Ishikawa (cell line): Measurements from ENCODE around the gene OR4D1.

Experiments
- CEBPB ChIP-seq: IDR thresholded peaks from 2 replicates; pipeline ENCODE4 v1.6.1; 2012
- CREB1 ChIP-seq: IDR thresholded peaks from 2 replicates; pipeline ENCODE4 v1.6.1; 2012; ENCODE audit warnings: low read depth
- EGR1 ChIP-seq: IDR thresholded peaks from 2 replicates; pipeline ENCODE4 v1.6.1; 2012
- EP300 ChIP-seq: IDR thresholded peaks from 2 replicates; pipeline ENCODE4 v1.6.1; 2012; ENCODE audit warnings: borderline replicate concordance
- FOXM1 ChIP-seq: IDR thresholded peaks from 2 replicates; pipeline ENCODE4 v1.6.1; 2012; ENCODE audit warnings: low read depth, borderline replicate concordance
- NFIC ChIP-seq: IDR thresholded peaks from 2 replicates; pipeline ENCODE4 v1.6.1; 2012
- RAD21 ChIP-seq: IDR thresholded peaks from 2 replicates; pipeline ENCODE4 v1.6.1; 2012; ENCODE audit warnings: low read depth
- TAF1 ChIP-seq: IDR thresholded peaks from 2 replicates; pipeline ENCODE4 v1.6.1; 2012; ENCODE audit warnings: low read depth, mild to moderate bottlenecking
- TCF12 ChIP-seq: IDR thresholded peaks from 2 replicates; pipeline ENCODE4 v1.6.1; 2012; ENCODE audit warnings: low read depth
- TEAD4 ChIP-seq: IDR thresholded peaks from 2 replicates; pipeline ENCODE4 v1.6.1; 2012
- YY1 ChIP-seq: IDR thresholded peaks from 2 replicates; pipeline ENCODE4 v1.6.1; 2012; ENCODE audit warnings: low read depth
- ZBTB7A ChIP-seq: IDR thresholded peaks from 2 replicates; pipeline ENCODE4 v1.6.1; 2012; ENCODE audit warnings: low read depth
- TF ChIP-seq, protein P1 (sequence below): IDR thresholded peaks from 2 replicates; pipeline ENCODE4 v1.6.1; 2012
- TF ChIP-seq, protein P2 (sequence below): IDR thresholded peaks from 2 replicates; pipeline ENCODE4 v1.6.1; 2012; ENCODE audit warnings: low read depth, mild to moderate bottlenecking
- TF ChIP-seq, protein P3 (sequence below): IDR thresholded peaks from 2 replicates; pipeline ENCODE4 v1.6.1; 2012

Gene OR4D1

DNA sequence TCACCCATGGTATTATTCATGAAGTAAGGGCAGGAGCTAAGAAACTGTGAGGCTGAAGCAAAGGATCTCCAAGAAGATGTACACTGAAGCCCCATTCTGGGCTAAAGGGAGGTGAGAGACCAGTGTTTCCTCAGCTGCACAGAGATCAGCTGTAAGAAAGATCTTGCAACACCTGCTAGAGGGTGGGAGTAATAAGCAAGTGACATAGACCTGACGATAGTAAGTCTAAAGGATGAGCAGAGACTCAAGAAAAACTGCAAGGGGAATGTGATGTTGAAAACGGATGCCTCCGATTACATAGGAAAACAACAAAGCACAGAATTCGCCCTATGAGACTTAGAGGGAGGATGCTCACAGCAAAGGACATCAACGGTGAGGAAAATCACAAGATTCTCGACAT, 18.5 kb downstream of the OR4D1 start, which contains the start of gene OR4D2:
OR4D2 (plus strand) TSS at position 301 of the 400 bp plus-strand sequence. CDS start 2,674 bp downstream, outside the sequence.
- no peak for TF ChIP-seq EP300
- TF ChIP-seq ZBTB7A = no peak
- no peak for TF ChIP-seq NFIC
- TF ChIP-seq, protein P1, sequence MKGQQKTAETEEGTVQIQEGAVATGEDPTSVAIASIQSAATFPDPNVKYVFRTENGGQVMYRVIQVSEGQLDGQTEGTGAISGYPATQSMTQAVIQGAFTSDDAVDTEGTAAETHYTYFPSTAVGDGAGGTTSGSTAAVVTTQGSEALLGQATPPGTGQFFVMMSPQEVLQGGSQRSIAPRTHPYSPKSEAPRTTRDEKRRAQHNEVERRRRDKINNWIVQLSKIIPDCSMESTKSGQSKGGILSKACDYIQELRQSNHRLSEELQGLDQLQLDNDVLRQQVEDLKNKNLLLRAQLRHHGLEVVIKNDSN = no peak
- TF ChIP-seq TAF1 = no peak
- TF ChIP-seq EGR1 = no peak
- no peak for TF ChIP-seq TEAD4
- no peak for TF ChIP-seq FOXM1

DNA sequence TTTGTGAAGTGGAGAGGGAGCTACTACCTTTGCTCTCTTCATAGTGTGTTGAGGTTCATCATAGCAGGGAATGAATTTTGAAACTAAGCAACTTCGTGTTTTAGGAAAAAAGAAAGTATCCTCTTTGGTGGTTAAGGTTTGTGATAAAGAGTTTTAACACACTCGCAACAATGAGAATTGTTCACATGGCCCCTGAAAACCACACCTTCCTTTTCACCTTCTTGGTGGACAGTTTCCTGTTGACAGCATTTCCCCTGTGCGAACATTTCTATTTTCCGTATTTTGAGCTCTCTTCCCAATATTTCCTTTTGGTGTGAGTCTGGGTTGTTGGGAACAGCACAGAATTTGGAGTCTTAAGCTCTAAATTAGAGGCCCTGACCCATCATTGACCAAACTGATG, 22.4 kb downstream of the OR4D1 start:
- TF ChIP-seq ZBTB7A (no peak), TAF1 (no peak), NFIC (no peak), TCF12 (no peak), RAD21 (no peak), CEBPB (no peak), EP300 (no peak), TEAD4 (no peak), FOXM1 (no peak), YY1 (no peak), EGR1 (no peak), CREB1 (no peak)
- TF ChIP-seq, protein P2, sequence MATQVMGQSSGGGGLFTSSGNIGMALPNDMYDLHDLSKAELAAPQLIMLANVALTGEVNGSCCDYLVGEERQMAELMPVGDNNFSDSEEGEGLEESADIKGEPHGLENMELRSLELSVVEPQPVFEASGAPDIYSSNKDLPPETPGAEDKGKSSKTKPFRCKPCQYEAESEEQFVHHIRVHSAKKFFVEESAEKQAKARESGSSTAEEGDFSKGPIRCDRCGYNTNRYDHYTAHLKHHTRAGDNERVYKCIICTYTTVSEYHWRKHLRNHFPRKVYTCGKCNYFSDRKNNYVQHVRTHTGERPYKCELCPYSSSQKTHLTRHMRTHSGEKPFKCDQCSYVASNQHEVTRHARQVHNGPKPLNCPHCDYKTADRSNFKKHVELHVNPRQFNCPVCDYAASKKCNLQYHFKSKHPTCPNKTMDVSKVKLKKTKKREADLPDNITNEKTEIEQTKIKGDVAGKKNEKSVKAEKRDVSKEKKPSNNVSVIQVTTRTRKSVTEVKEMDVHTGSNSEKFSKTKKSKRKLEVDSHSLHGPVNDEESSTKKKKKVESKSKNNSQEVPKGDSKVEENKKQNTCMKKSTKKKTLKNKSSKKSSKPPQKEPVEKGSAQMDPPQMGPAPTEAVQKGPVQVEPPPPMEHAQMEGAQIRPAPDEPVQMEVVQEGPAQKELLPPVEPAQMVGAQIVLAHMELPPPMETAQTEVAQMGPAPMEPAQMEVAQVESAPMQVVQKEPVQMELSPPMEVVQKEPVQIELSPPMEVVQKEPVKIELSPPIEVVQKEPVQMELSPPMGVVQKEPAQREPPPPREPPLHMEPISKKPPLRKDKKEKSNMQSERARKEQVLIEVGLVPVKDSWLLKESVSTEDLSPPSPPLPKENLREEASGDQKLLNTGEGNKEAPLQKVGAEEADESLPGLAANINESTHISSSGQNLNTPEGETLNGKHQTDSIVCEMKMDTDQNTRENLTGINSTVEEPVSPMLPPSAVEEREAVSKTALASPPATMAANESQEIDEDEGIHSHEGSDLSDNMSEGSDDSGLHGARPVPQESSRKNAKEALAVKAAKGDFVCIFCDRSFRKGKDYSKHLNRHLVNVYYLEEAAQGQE = no peak
- TF ChIP-seq, protein P3, sequence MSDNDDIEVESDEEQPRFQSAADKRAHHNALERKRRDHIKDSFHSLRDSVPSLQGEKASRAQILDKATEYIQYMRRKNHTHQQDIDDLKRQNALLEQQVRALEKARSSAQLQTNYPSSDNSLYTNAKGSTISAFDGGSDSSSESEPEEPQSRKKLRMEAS = no peak

DNA sequence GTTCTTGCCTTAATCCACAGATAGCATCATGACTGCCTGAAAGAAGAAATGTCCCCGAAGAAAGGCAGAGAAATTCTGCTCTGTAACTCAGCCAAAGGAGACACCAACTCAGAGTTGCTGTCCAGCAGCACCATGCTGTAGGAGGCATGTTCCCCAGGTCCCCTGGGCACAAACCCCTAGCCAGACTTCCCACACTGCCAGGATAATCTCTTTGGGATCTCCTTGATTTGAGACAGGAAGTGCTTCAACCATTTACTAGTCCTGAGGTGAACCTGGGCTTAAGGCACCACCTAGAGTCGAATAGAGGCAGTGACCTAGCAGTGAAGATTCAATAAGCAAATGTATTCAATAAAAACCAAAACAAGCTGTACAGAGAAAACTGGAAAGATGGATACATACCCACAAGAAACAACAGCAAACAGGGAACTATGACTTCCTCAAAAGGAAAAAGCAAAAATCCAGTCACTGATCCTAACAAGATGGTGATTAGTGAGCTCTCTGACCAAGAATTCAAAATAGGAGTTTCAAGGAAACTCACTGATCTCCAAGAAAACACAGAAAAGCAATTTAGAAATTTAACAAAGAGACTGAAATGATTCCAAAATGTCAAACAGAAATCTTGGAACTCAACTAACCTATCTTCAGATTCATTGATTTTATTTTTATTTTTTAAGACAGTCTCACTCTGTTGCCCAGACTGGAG, 24.3 kb downstream of the OR4D1 start:
- TF ChIP-seq ZBTB7A = no peak
- TF ChIP-seq RAD21 = peak; percentile 58
- TF ChIP-seq, protein P2 = peak; percentile 77
- TF ChIP-seq EGR1 = no peak
- no peak for TF ChIP-seq NFIC

DNA sequence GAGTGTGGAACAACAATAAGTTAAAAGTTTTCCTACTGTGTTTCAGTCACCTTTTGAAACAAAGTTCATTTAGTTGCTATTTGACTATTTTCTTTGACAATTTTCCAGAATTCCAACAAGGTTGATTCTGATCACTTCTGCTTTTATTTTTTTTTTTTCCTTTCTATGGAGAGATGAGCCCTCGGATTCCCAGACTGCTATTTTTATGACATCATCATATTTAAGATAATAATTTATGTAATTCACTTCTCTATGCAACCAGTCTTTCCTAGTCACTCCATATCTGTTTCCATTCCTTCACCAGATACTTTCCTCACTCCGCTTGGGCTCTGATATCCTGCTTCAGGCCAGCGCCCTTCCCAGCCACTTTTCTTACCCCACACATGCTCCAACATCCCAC, 26.7 kb downstream of the OR4D1 start:
- no peak for TF ChIP-seq TCF12
- TF ChIP-seq TEAD4 = no peak
- TF ChIP-seq, protein P1 = no peak
- TF ChIP-seq EP300 = no peak
- TF ChIP-seq, protein P2 = no peak
- TF ChIP-seq FOXM1 = no peak
- TF ChIP-seq CREB1 = no peak

DNA sequence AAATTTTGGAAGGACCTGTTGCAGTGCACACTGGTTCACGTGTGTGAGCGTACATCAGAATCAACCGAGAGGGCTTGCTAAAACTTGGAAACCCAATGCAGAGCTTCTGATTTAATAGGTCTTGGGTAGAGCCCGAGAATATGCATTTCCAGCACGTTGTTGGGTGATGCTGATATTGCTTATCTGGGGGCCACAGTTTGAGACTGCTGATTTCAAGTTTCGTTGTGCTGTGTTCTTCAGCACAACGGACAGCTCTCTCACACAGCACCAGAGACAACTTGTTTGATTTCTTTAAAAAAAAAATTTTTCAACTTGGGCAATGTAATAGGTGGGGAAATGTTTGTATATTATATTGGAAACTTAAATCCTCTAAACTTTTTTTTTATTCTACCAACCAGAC, 28.0 kb downstream of the OR4D1 start:
- TF ChIP-seq, protein P1 = no peak
- TF ChIP-seq YY1 (no peak), NFIC (no peak)
- TF ChIP-seq, protein P2 = peak; percentile 91
